GM06990 (cell line): ENCODE results near the gene PTEN.

Experiments
- DNase-seq: peaks from one replicate; pipeline ENCODE4 v3.0.0-alpha.2; 2011; ENCODE audit not compliant: insufficient read length; ENCODE audit errors: extremely low read depth
- H3K27me3 ChIP-seq: replicated peaks from 2 replicates; pipeline ENCODE4 v1.6.0; 2011; ENCODE audit warnings: low read length; ENCODE audit not compliant: control insufficient read depth, insufficient read depth
- H3K36me3 ChIP-seq: 2 replicates; pipeline ENCODE4 v1.5.1; 2011; ENCODE audit warnings: low read length; ENCODE audit not compliant: control insufficient read depth, insufficient read depth
- H3K4me3 ChIP-seq: replicated peaks from 2 replicates; pipeline ENCODE4 v1.5.1; 2011; ENCODE audit warnings: low read depth, mild to moderate bottlenecking, control low read depth, low read length
- TF ChIP-seq, protein P1 (sequence below): IDR thresholded peaks from 2 replicates; pipeline ENCODE4 v1.5.1; 2011; ENCODE audit warnings: low read length, control low read depth, mild to moderate bottlenecking, inconsistent platforms; ENCODE audit not compliant: insufficient read depth, poor library complexity, severe bottlenecking

PTEN gene

DNA sequence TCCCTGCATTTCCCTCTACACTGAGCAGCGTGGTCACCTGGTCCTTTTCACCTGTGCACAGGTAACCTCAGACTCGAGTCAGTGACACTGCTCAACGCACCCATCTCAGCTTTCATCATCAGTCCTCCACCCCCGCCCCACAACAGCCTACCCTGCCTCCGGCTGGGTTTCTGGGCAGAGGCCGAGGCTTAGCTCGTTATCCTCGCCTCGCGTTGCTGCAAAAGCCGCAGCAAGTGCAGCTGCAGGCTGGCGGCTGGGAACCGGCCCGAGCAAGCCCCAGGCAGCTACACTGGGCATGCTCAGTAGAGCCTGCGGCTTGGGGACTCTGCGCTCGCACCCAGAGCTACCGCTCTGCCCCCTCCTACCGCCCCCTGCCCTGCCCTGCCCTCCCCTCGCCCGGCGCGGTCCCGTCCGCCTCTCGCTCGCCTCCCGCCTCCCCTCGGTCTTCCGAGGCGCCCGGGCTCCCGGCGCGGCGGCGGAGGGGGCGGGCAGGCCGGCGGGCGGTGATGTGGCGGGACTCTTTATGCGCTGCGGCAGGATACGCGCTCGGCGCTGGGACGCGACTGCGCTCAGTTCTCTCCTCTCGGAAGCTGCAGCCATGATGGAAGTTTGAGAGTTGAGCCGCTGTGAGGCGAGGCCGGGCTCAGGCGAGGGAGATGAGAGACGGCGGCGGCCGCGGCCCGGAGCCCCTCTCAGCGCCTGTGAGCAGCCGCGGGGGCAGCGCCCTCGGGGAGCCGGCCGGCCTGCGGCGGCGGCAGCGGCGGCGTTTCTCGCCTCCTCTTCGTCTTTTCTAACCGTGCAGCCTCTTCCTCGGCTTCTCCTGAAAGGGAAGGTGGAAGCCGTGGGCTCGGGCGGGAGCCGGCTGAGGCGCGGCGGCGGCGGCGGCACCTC is at the start of gene PTEN, which contains the start of gene KLLN:
PTEN (plus strand) TSS at position 573 of the 891 bp plus-strand sequence. CDS start 845 bp downstream, outside the sequence.
KLLN (minus strand) TSS at position 481 of the 891 bp plus-strand sequence. CDS start 1,046 bp downstream, outside the sequence.
- no peaks in the 10 kb centered on the region for H3K36me3 ChIP-seq
- no peaks in the 10 kb centered on the region for H3K27me3 ChIP-seq
- TF ChIP-seq, protein P1, sequence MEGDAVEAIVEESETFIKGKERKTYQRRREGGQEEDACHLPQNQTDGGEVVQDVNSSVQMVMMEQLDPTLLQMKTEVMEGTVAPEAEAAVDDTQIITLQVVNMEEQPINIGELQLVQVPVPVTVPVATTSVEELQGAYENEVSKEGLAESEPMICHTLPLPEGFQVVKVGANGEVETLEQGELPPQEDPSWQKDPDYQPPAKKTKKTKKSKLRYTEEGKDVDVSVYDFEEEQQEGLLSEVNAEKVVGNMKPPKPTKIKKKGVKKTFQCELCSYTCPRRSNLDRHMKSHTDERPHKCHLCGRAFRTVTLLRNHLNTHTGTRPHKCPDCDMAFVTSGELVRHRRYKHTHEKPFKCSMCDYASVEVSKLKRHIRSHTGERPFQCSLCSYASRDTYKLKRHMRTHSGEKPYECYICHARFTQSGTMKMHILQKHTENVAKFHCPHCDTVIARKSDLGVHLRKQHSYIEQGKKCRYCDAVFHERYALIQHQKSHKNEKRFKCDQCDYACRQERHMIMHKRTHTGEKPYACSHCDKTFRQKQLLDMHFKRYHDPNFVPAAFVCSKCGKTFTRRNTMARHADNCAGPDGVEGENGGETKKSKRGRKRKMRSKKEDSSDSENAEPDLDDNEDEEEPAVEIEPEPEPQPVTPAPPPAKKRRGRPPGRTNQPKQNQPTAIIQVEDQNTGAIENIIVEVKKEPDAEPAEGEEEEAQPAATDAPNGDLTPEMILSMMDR = no peak
- DNase-seq = peak; percentile 96
- H3K4me3 ChIP-seq = peak within 1 kb of the TSS; percentile 60

DNA sequence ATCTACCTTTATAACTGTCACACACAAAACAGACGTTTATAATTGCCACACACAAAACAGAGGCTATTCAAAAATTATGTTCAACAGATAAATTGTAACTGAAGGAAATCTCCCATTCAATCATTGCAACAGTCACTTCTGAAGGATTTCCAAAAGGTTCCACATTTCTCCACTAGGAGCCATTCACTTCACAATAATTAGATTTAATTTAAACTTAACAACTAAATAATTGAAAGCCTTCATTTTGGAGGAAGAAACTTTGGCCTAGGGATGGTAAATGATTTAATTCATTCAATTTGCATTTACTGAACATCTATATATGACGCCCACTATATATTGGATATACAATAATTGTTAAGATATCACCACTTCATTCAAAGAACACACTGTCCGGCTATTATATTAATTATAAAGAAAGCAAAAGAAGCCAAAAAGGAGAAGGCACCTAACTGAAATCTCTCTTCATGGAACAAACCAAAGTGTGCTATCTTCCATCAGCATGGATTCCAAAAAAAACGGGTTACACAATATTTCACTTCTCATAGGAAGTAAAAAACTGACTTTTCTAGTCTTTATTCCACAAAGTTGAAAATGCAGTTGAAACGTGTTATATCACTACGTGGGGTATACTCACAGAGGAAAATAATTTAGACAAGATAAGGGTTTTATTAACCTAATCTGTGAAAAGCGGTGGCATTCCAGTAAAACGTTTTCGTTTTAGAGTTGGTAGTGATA is 47.1 kb upstream of the PTEN start:
- Histone ChIP-seq H3K36me3 (peaks cover 4% of the 10 kb centered on the region), H3K4me3 (peak overlapping the region; percentile 80), H3K27me3 (no peaks in the 10 kb centered on the region)
- TF ChIP-seq, protein P1 = peak; percentile 7
- DNase-seq = no peak

DNA sequence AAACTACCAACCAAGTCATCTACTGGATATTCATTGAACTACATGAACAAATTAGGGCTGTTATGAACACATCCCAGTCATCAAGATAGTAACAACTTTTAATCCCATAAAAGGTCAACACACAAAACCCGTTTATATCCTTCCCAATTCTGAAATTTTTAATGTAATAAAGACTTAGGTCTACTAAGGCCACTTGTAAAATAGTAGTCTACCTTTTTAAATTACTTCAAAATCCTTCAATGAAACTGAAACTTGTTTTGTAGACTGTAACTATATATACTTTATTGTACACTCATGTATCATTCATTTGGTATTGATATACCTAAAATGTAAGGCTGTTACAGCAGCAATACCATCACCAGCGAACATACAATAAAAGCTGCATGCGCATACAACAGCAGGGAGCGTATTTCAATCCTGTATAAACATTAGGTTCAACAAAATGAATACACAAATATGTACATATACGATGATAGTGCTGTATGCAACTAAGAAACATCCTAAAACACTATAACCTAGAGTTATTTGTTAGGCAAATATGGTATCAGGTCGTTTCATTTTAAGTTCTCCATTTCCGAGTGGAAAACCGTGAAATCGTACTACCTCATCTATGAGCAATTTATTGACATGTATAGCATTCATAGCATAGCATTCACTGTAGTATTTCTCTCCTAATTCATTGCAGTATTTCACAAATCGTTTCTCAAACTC is 46.4 kb upstream of the PTEN start:
- H3K36me3 ChIP-seq = peaks cover 4% of the 10 kb centered on the region
- H3K27me3 ChIP-seq = no peaks in the 10 kb centered on the region
- peak; percentile 32 for DNase-seq
- TF ChIP-seq, protein P1 = no peak
- H3K4me3 ChIP-seq = peak overlapping the region; percentile 80

DNA sequence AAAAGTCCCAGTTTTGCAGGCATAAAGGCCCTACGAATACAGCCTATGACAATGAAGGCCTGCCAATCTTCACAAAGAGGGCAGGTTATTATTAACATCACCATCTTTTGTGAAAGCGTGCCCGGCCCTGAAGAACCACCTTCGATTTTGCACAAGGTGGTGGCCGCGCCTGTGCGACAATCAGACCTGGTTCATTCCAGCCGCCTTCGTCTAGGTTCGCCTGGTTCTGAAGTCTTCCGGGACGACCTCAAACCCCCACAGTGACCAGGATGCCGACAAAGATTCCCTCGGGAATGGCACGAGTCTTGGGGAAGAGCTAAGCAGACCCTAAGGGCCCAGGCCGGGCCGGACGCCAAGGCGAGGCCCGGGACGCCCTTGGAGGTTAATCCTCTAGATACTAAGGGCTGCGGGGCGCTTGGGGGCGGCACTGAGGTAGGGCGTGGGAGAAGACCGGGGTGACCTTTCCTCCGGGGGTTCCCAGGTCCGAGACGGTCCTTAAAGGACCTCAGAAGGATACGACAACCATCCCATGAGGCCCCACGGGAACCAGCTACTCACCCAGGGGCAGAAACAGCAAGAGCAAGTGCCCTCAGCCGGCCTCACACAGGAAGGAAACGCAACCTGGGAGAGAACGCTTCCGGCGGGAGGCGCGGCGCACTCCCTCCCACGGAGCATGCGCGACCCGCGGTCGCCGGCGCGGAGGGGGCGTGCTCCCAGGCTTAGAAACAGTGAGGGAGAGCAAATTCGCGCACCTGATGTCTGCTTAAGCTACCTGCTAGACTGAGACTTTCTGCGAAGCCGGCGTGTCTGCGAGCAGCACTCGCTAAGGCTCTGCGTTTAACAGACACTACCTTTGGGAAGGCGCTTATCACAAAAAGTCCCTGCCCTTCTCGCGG is 45.6 kb upstream of the PTEN start, which contains the start of gene ATAD1:
ATAD1 (minus strand) TSS at position 618 of the 896 bp plus-strand sequence. CDS start 3,627 bp downstream, outside the sequence.
- TF ChIP-seq, protein P1 = peak; percentile 40
- no peaks in the 10 kb centered on the region for H3K36me3 ChIP-seq
- no peaks in the 10 kb centered on the region for H3K27me3 ChIP-seq
- peak; percentile 95 for DNase-seq
- H3K4me3 ChIP-seq = peak within 1 kb of the TSS; percentile 80
